Ishikawa (cell line): ENCODE measurements around the gene NACC2.

Experiments used
- CEBPB ChIP-seq: IDR thresholded peaks from 2 replicates; pipeline ENCODE4 v1.6.1; 2012
- CREB1 ChIP-seq: IDR thresholded peaks from 2 replicates; pipeline ENCODE4 v1.6.1; 2012; ENCODE audit warnings: low read depth
- EGR1 ChIP-seq: IDR thresholded peaks from 2 replicates; pipeline ENCODE4 v1.6.1; 2012
- EP300 ChIP-seq: IDR thresholded peaks from 2 replicates; pipeline ENCODE4 v1.6.1; 2012; ENCODE audit warnings: borderline replicate concordance
- FOXM1 ChIP-seq: IDR thresholded peaks from 2 replicates; pipeline ENCODE4 v1.6.1; 2012; ENCODE audit warnings: low read depth, borderline replicate concordance
- NFIC ChIP-seq: IDR thresholded peaks from 2 replicates; pipeline ENCODE4 v1.6.1; 2012
- RAD21 ChIP-seq: IDR thresholded peaks from 2 replicates; pipeline ENCODE4 v1.6.1; 2012; ENCODE audit warnings: low read depth
- TAF1 ChIP-seq: IDR thresholded peaks from 2 replicates; pipeline ENCODE4 v1.6.1; 2012; ENCODE audit warnings: low read depth, mild to moderate bottlenecking
- TCF12 ChIP-seq: IDR thresholded peaks from 2 replicates; pipeline ENCODE4 v1.6.1; 2012; ENCODE audit warnings: low read depth
- TEAD4 ChIP-seq: IDR thresholded peaks from 2 replicates; pipeline ENCODE4 v1.6.1; 2012
- YY1 ChIP-seq: IDR thresholded peaks from 2 replicates; pipeline ENCODE4 v1.6.1; 2012; ENCODE audit warnings: low read depth
- ZBTB7A ChIP-seq: IDR thresholded peaks from 2 replicates; pipeline ENCODE4 v1.6.1; 2012; ENCODE audit warnings: low read depth
- TF ChIP-seq, protein P1 (sequence below): IDR thresholded peaks from 2 replicates; pipeline ENCODE4 v1.6.1; 2012
- TF ChIP-seq, protein P2 (sequence below): IDR thresholded peaks from 2 replicates; pipeline ENCODE4 v1.6.1; 2012; ENCODE audit warnings: low read depth, mild to moderate bottlenecking
- TF ChIP-seq, protein P3 (sequence below): IDR thresholded peaks from 2 replicates; pipeline ENCODE4 v1.6.1; 2012

The NACC2 gene

DNA sequence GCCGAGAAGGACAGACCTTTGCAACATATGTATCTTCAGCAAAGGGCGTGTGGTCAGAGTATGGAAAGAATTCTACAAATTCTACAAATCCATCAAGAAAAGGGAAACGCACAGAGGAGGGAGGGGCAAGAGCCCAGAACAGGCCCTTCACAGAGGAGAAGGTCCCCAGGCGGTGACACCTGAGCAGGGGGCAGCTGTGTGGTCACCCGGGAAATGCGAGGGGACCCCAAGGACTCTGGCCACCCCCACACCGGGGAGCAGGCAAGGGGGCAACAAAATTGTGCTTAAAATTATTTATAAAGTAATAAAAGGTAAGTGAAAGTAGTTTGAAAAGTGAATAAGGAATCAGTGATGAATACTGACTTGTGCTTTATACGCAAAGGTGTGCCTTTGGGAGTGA lies 17.6 kb downstream of the NACC2 start:
- TF ChIP-seq, protein P1, sequence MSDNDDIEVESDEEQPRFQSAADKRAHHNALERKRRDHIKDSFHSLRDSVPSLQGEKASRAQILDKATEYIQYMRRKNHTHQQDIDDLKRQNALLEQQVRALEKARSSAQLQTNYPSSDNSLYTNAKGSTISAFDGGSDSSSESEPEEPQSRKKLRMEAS: no peak
- TF ChIP-seq FOXM1: no peak
- TF ChIP-seq EP300: no peak
- no peak for TF ChIP-seq NFIC
- no peak for TF ChIP-seq ZBTB7A

DNA sequence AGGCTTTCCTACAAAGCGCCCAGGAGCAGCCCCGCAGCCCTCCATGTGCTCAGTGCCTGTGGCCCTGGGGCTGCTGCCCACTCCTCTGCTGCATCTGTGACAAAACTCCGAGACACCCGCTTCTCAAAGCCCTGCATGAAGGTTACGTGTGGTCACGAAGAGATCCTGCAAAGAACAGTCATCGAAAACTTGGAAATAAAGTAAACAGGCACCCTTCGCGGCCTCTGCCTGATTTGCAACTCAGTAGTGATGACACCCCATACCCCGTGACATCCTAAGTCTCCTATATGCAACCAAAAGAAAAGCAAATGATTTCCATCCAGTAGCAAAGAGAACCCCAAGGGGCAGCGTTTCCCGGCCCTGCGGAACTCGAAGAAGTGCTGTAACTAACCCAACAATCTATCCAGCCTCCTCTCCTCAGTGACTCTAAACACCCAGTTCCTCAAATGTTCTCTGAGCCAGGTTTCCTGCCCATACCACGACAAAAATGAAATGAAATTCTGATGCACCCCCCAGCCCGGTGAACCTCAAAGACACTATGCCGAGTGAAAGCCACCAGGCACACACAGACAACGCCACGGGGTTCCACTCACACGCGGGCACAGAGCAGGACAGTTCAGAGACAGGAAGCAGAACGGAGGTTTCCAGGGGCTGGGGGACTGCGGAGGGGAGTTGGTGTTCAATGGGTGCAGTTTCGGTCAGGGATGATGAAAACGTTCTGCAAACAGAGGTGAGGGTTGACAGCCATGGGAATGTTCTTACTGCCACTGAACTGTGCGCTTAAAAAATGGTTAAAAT lies 19.0 kb downstream of the NACC2 start:
- TF ChIP-seq CREB1 (no peak), NFIC (no peak), TAF1 (no peak), TCF12 (no peak), YY1 (no peak), TEAD4 (no peak), EP300 (no peak), RAD21 (no peak), ZBTB7A (no peak), EGR1 (no peak), CEBPB (no peak), FOXM1 (no peak)
- TF ChIP-seq, protein P1: no peak
- TF ChIP-seq, protein P2, sequence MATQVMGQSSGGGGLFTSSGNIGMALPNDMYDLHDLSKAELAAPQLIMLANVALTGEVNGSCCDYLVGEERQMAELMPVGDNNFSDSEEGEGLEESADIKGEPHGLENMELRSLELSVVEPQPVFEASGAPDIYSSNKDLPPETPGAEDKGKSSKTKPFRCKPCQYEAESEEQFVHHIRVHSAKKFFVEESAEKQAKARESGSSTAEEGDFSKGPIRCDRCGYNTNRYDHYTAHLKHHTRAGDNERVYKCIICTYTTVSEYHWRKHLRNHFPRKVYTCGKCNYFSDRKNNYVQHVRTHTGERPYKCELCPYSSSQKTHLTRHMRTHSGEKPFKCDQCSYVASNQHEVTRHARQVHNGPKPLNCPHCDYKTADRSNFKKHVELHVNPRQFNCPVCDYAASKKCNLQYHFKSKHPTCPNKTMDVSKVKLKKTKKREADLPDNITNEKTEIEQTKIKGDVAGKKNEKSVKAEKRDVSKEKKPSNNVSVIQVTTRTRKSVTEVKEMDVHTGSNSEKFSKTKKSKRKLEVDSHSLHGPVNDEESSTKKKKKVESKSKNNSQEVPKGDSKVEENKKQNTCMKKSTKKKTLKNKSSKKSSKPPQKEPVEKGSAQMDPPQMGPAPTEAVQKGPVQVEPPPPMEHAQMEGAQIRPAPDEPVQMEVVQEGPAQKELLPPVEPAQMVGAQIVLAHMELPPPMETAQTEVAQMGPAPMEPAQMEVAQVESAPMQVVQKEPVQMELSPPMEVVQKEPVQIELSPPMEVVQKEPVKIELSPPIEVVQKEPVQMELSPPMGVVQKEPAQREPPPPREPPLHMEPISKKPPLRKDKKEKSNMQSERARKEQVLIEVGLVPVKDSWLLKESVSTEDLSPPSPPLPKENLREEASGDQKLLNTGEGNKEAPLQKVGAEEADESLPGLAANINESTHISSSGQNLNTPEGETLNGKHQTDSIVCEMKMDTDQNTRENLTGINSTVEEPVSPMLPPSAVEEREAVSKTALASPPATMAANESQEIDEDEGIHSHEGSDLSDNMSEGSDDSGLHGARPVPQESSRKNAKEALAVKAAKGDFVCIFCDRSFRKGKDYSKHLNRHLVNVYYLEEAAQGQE: no peak
- TF ChIP-seq, protein P3, sequence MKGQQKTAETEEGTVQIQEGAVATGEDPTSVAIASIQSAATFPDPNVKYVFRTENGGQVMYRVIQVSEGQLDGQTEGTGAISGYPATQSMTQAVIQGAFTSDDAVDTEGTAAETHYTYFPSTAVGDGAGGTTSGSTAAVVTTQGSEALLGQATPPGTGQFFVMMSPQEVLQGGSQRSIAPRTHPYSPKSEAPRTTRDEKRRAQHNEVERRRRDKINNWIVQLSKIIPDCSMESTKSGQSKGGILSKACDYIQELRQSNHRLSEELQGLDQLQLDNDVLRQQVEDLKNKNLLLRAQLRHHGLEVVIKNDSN: no peak

DNA sequence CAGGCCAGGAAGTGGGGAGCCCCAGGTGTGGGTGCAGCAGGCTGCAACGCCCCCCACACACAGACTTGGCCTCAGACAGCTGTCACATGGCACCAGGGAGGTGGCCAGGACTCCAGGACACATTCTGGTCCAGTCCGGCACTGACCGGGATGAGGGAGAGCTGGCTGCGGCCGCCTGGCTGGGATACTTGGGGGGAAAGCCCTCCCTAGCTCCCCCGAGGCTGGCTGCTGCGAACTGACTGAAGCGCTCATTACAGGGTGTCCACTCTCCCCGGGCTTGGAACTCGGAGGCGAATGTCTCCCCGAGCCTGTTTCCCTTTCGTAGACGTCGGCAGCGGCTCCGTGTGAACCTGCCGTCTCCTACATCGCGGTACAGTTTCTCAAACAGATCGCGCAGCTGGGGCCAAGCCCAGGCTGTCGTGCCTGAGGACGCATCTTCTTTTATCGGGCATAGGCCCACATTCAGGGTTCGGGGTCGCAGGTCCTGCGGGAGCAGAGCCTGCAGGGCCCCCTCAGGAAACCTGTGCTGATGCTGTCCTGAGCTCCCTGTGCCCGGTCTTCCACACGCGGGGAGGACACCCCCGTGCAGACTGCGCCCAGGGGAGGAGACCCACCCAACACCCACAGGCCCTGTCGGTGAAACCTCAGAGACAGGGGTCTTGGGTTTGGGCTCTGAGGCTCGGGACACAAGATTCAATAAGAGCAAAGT lies 19.8 kb downstream of the NACC2 start:
- no peak for TF ChIP-seq EGR1
- no peak for TF ChIP-seq RAD21
- TF ChIP-seq FOXM1: no peak
- no peak for TF ChIP-seq TEAD4
- TF ChIP-seq EP300: no peak
- TF ChIP-seq, protein P3: no peak

DNA sequence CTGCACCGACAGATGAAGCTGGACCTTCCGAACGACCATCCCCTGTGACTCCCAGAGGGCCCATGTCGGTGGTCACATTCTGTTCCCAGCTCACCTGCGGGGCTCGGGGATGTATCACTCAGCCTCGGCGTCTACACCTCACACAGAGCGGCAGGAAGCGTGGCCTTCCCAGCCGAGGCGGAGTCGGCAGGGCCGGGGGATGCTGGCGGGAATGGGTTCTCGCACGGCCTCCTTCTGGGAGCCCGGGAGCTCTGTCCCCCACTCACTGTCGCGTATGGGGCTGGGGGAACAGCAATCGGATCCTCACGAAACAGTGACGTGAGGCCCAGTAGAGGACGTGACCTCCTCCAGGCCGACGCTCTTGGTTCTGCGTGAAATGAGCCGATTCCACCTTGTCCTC lies 20.4 kb downstream of the NACC2 start:
- TF ChIP-seq TAF1 (no peak), TCF12 (no peak), NFIC (no peak), FOXM1 (no peak), TEAD4 (no peak), RAD21 (no peak), CREB1 (no peak), EP300 (no peak), CEBPB (no peak), EGR1 (no peak), ZBTB7A (no peak), YY1 (no peak)
- TF ChIP-seq, protein P1: no peak
- TF ChIP-seq, protein P2: no peak
- TF ChIP-seq, protein P3: no peak
